Measurements from ENCODE around the gene PPP2R2C.

DNA sequence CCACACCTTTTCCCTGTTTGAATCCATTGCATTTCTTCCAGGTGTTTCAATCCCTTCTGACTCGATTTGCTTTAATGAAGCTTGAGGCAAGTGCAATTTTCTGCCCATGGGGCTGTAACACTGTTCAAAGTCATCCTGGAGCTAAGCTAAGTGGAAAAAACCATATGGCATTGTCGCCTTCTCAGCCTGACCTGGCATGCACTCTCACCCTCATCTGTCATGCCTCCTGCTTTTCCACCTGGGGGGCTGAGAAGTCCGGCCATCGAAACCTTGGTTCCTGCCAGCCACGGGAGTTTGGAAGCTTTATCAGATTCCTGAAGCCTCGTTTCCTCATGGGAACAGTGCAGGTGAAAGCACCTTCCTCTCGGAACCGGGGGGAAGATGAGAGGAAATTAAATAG, 164.5 kb downstream of the PPP2R2C start:
- TF ChIP-seq, protein P1, sequence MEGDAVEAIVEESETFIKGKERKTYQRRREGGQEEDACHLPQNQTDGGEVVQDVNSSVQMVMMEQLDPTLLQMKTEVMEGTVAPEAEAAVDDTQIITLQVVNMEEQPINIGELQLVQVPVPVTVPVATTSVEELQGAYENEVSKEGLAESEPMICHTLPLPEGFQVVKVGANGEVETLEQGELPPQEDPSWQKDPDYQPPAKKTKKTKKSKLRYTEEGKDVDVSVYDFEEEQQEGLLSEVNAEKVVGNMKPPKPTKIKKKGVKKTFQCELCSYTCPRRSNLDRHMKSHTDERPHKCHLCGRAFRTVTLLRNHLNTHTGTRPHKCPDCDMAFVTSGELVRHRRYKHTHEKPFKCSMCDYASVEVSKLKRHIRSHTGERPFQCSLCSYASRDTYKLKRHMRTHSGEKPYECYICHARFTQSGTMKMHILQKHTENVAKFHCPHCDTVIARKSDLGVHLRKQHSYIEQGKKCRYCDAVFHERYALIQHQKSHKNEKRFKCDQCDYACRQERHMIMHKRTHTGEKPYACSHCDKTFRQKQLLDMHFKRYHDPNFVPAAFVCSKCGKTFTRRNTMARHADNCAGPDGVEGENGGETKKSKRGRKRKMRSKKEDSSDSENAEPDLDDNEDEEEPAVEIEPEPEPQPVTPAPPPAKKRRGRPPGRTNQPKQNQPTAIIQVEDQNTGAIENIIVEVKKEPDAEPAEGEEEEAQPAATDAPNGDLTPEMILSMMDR (IDR thresholded peaks at IDR 0.05) = no peak
- no peak for TF ChIP-seq POLR2A (IDR thresholded peaks at IDR 0.05)

Data from right lobe of liver (tissue), 4 donors.